HG03039 (cell line): ENCODE results near the gene CTSE.
"Not testable (repeated sequence)": the region's sequence is repeated elsewhere in the genome, so short reads cannot be mapped to it uniquely, and the experiment has no call there.

Experiments
- ATAC-seq: cut with Tn5 transposase; IDR thresholded peaks from one replicate; pipeline ENCODE4 v1.9.1; 2021; ENCODE audit warnings: mild to moderate bottlenecking, moderate library complexity; ENCODE audit not compliant: unreplicated experiment

CTSE gene

GRCh38 chr1:206020393-206021007, 3.2 kb downstream of the CTSE start:
- ATAC-seq = no peak

GRCh38 chr1:206015071-206015470, 8.6 kb downstream of the CTSE start:
- no peak for ATAC-seq

- ATAC-seq = no peak
Observed at GRCh38 chr1:206014601-206015000, 9.1 kb downstream of the CTSE start.

GRCh38 chr1:206013026-206013795, 10.5 kb downstream of the CTSE start:
- no peak for ATAC-seq

- ATAC-seq = peak; percentile 94
Observed at GRCh38 chr1:206012086-206012859, 11.4 kb downstream of the CTSE start.

- ATAC-seq = no peak
Observed at GRCh38 chr1:206011057-206011456, 12.6 kb downstream of the CTSE start.

- ATAC-seq = no peak
Observed at GRCh38 chr1:206010060-206010459, 13.6 kb downstream of the CTSE start.

- no peak for ATAC-seq
Observed at GRCh38 chr1:206006946-206007345, 16.7 kb downstream of the CTSE start.

GRCh38 chr1:206005778-206006180, 17.9 kb downstream of the CTSE start:
- no peak for ATAC-seq

GRCh38 chr1:206005234-206005633, 18.5 kb downstream of the CTSE start:
- ATAC-seq = no peak

GRCh38 chr1:206004826-206005225, 18.9 kb downstream of the CTSE start:
- ATAC-seq = no peak

- ATAC-seq = no peak
Observed at GRCh38 chr1:206003854-206004800, 19.6 kb downstream of the CTSE start.

- no peak for ATAC-seq
Observed at GRCh38 chr1:206002871-206003801, 20.6 kb downstream of the CTSE start, which contains the start of gene RAB7B. Gene RAB7B, minus strand, starts transcription at chr1:206003395. Its CDS starts 9,260 bp downstream, at chr1:205994135.

- ATAC-seq = no peak
Observed at GRCh38 chr1:206002160-206002559, 21.5 kb downstream of the CTSE start.

GRCh38 chr1:206001476-206001888, 22.2 kb downstream of the CTSE start:
- no peak for ATAC-seq

- ATAC-seq = no peak
Observed at GRCh38 chr1:206000641-206001339, 22.9 kb downstream of the CTSE start.

GRCh38 chr1:205998457-205999241, 25.0 kb downstream of the CTSE start:
- no peak for ATAC-seq

- not testable (repeated sequence) for ATAC-seq
Observed at GRCh38 chr1:205996641-205997040, 27.1 kb downstream of the CTSE start.
